HG02870 (cell line): ENCODE data around the gene ERP44.
"Not testable (repeated sequence)": the region's sequence is repeated elsewhere in the genome, so short reads cannot be mapped to it uniquely, and the experiment has no call there.

ENCODE experiments used
- ATAC-seq: cut with Tn5 transposase; IDR thresholded peaks from one replicate; pipeline ENCODE4 v1.9.1; 2021; ENCODE audit warnings: mild to moderate bottlenecking, moderate library complexity; ENCODE audit not compliant: unreplicated experiment

Gene ERP44

GRCh38 chr9:100070104-100071041 lies 28.4 kb downstream of the ERP44 start:
- no peak for ATAC-seq

- not testable (repeated sequence) for ATAC-seq
Observed at GRCh38 chr9:100069068-100069467, 29.7 kb downstream of the ERP44 start.

- not testable (repeated sequence) for ATAC-seq
Observed at GRCh38 chr9:100067990-100068389, 30.8 kb downstream of the ERP44 start.

GRCh38 chr9:100066539-100066938 lies 32.3 kb downstream of the ERP44 start:
- ATAC-seq = no peak

- no peak for ATAC-seq
Observed at GRCh38 chr9:100064872-100065581, 33.8 kb downstream of the ERP44 start.

GRCh38 chr9:100063185-100063584 lies 35.6 kb downstream of the ERP44 start:
- no peak for ATAC-seq

- ATAC-seq = not testable (repeated sequence)
Observed at GRCh38 chr9:100062683-100063082, 36.1 kb downstream of the ERP44 start.

- ATAC-seq = peak; percentile 89
Observed at GRCh38 chr9:100058699-100059579, 39.9 kb downstream of the ERP44 start.

- ATAC-seq = no peak
Observed at GRCh38 chr9:100057624-100058023, 41.2 kb downstream of the ERP44 start.

GRCh38 chr9:100056561-100056960 lies 42.2 kb downstream of the ERP44 start:
- no peak for ATAC-seq

GRCh38 chr9:100052375-100052774 lies 46.4 kb downstream of the ERP44 start:
- no peak for ATAC-seq

GRCh38 chr9:100049551-100049950 lies 49.2 kb downstream of the ERP44 start:
- no peak for ATAC-seq

- no peak for ATAC-seq
Observed at GRCh38 chr9:100038472-100038871, 60.3 kb downstream of the ERP44 start.

GRCh38 chr9:100033877-100034551 lies 64.8 kb downstream of the ERP44 start:
- no peak for ATAC-seq

- ATAC-seq = no peak
Observed at GRCh38 chr9:100030548-100030947, 68.3 kb downstream of the ERP44 start.

- ATAC-seq = no peak
Observed at GRCh38 chr9:100029251-100029650, 69.5 kb downstream of the ERP44 start.

GRCh38 chr9:100028201-100028784 lies 70.5 kb downstream of the ERP44 start:
- peak; percentile 92 for ATAC-seq

GRCh38 chr9:100027543-100027942 lies 71.3 kb downstream of the ERP44 start:
- ATAC-seq = no peak

- no peak for ATAC-seq
Observed at GRCh38 chr9:100021931-100022330, 76.9 kb downstream of the ERP44 start.
